ENCODE measurements around the gene TAGLN2. TPM values are rescaled to one million over a fixed set of nuclear protein-coding genes. Genes with fewer than 3 reads are reported as not detected.

TAGLN2 gene
- polyA plus RNA-seq, 1 donor, result 151 TPM

GRCh38 chr1:159935719-159936272, 10.5 kb upstream of the TAGLN2 start:
- DNase-seq (ENCODE audit: low read depth), result no peak

GRCh38 chr1:159935305-159935704, 10.0 kb upstream of the TAGLN2 start:
- no peak for DNase-seq (ENCODE audit: low read depth)

- no peak for DNase-seq (ENCODE audit: low read depth)
Measured at GRCh38 chr1:159934136-159935039, 9.1 kb upstream of the TAGLN2 start.

- no peak for DNase-seq (ENCODE audit: low read depth)
Measured at GRCh38 chr1:159933347-159933746, 8.0 kb upstream of the TAGLN2 start.

- DNase-seq (ENCODE audit: low read depth), result no peak
Measured at GRCh38 chr1:159932296-159933285, 7.3 kb upstream of the TAGLN2 start.

GRCh38 chr1:159931795-159932173, 6.5 kb upstream of the TAGLN2 start:
- no peak for DNase-seq (ENCODE audit: low read depth)

GRCh38 chr1:159931101-159931794, 5.9 kb upstream of the TAGLN2 start:
- DNase-seq (ENCODE audit: low read depth), result no peak

GRCh38 chr1:159930634-159931033, 5.3 kb upstream of the TAGLN2 start:
- no peak for DNase-seq (ENCODE audit: low read depth)

GRCh38 chr1:159930216-159930615, 4.9 kb upstream of the TAGLN2 start:
- DNase-seq (ENCODE audit: low read depth), result no peak

GRCh38 chr1:159929155-159930051, 4.1 kb upstream of the TAGLN2 start:
- no peak for DNase-seq (ENCODE audit: low read depth)

- DNase-seq (ENCODE audit: low read depth), result no peak
Measured at GRCh38 chr1:159928491-159929050, 3.3 kb upstream of the TAGLN2 start.

GRCh38 chr1:159927849-159928431, 2.6 kb upstream of the TAGLN2 start:
- DNase-seq (ENCODE audit: low read depth), result no peak

GRCh38 chr1:159927211-159927848, 2.0 kb upstream of the TAGLN2 start:
- DNase-seq (ENCODE audit: low read depth), result no peak

- no peak for DNase-seq (ENCODE audit: low read depth)
Measured at GRCh38 chr1:159925719-159926078, 392 bp upstream of the TAGLN2 start.

- no peak for DNase-seq (ENCODE audit: low read depth)
Measured at GRCh38 chr1:159924025-159924790, 1.1 kb downstream of the TAGLN2 start.

- DNase-seq (ENCODE audit: low read depth), result peak; percentile 62
Measured at GRCh38 chr1:159923203-159924024, 1.9 kb downstream of the TAGLN2 start.

- no peak for DNase-seq (ENCODE audit: low read depth)
Measured at GRCh38 chr1:159922511-159923202, 2.6 kb downstream of the TAGLN2 start.

Measured in forelimb muscle (tissue), 1 donor.